ENCODE measurements around the gene SLC19A1.

SLC19A1 gene

DNA sequence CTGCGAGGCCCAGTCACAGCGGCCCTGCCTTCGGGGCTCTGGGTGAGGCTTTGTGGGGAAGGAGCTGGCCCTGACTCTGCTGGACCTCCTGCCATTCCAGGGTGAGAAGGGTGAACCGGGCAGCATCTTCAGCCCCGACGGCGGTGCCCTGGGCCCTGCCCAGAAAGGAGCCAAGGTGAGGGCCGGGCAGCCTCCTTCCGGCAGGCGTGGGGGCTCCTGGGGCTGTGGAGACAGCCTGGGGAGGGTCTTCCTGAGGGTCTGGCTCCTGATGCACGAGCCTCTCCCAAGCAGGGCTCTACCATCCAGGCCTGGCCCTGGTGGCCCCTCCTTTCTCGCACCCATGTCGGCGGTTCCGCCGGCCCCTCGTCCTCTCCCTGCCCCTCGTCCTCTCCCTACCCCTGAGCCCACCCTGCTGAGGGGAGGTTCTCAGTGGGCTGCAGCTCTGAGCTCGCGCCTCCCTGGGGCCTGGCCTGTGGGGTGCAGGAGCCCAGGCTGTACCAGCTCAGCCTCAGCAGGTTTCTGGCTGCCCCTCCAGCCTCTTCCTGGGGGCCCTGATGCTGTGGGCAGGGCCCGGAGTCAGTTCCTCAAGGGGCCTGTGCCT, 48.7 kb downstream of the SLC19A1 start:
- DNase-seq (ENCODE audit: low read depth in 2 of 2) = no peak

DNA sequence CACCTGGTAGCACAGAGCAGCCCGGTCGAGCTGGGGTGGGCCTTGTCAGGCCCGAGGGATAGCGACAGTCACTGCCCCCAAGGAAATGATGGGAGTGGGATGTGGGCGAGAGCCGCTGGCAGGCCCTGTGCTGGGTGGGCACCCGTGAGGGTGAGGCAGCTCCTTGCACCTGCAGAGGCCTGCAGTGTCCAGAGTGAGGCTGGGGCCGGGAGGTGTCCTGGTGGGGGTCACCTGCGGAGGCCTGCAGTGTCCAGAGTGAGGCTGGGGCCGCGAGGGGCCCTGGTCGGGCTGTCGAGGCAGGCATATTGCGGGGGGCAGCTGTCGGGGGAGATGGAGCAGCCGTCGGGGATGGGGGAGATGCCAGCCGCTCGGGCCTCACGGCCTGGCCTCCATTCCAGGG, 49.5 kb downstream of the SLC19A1 start:
- DNase-seq (ENCODE audit: low read depth in 2 of 2) = no peak

GRCh38 chr21:45491623-45492022, 50.6 kb downstream of the SLC19A1 start:
- DNase-seq (ENCODE audit: low read depth in 2 of 2) = no peak

GRCh38 chr21:45491056-45491455, 51.2 kb downstream of the SLC19A1 start:
- DNase-seq (ENCODE audit: low read depth in 2 of 2) = no peak

GRCh38 chr21:45490049-45490731, 52.0 kb downstream of the SLC19A1 start:
- DNase-seq (ENCODE audit: low read depth in 2 of 2) = no peak

DNA sequence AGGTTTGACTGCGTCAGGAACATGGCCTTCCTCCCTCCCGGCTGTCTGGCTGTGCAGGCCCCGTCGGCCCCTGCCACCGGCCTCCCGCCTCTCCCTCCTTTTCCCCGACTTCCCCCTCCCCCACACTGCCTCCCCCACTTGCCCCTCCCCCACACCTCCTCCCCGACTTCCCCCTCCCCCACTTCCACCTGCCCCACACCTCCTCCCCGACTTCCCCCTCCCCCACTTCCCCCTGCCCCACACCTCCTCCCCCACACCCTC, 52.6 kb downstream of the SLC19A1 start:
- no peak for DNase-seq (ENCODE audit: low read depth in 2 of 2)

GRCh38 chr21:45488931-45489721, 53.1 kb downstream of the SLC19A1 start:
- DNase-seq (ENCODE audit: low read depth in 2 of 2) = no peak

GRCh38 chr21:45487891-45488600, 54.2 kb downstream of the SLC19A1 start:
- DNase-seq (ENCODE audit: low read depth in 2 of 2) = no peak

GRCh38 chr21:45487161-45487806, 55.0 kb downstream of the SLC19A1 start:
- DNase-seq (ENCODE audit: low read depth in 2 of 2) = no peak

GRCh38 chr21:45486443-45487160, 55.6 kb downstream of the SLC19A1 start:
- no peak for DNase-seq (ENCODE audit: low read depth in 2 of 2)

GRCh38 chr21:45485686-45486442, 56.4 kb downstream of the SLC19A1 start:
- no peak for DNase-seq (ENCODE audit: low read depth in 2 of 2)

- DNase-seq (ENCODE audit: low read depth in 2 of 2) = no peak
Observed at GRCh38 chr21:45484318-45484717, 57.9 kb downstream of the SLC19A1 start.

DNA sequence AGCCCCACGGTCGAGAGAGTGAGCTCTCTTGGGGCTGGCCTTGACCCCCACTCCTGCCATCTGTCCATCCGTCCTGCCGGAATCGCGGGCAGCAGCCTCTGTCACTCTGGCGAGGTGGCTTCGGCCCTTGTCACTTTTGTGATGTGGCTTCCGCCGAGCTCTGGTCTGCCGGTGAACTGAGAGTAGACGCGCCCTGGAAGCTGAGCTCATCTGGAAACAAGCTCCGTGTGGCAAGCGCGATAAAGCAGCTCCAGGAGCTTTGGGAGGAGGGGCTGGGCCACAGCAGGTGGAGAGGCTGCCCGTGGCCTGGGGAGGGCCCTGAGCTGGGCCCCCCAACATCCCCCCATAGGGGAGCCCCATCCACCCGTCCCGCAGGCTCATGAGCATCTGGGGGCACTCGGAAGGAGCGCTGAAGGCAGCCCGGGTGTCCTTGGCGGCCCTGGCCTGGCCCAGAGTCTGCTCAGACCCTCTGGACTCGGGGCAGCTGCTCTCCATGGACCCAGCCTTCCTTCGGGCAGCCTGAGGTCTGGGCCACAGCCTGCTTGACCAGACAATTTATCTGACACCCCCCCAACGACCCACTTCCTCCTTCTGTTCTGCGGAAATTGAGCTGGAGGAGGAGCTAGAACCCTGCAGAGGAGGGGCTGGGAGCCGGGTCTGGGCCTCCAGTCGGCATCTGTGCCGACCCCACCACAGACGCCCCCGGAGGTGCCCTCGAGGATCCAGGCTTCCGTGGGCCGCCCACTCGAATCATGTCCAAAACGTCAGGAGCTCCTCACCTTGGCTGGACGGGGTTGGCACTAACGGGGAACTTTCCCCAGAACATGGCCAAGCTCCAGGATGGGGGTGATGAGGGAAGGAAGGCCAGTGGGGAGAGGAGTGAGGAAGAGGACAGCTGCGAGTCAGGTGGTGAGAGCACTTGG, 59.1 kb downstream of the SLC19A1 start:
- DNase-seq (ENCODE audit: low read depth in 2 of 2) = peak in 1 of 2 donors; percentile 12

GRCh38 chr21:45481977-45482898, 60.0 kb downstream of the SLC19A1 start:
- no peak for DNase-seq (ENCODE audit: low read depth in 2 of 2)

DNA sequence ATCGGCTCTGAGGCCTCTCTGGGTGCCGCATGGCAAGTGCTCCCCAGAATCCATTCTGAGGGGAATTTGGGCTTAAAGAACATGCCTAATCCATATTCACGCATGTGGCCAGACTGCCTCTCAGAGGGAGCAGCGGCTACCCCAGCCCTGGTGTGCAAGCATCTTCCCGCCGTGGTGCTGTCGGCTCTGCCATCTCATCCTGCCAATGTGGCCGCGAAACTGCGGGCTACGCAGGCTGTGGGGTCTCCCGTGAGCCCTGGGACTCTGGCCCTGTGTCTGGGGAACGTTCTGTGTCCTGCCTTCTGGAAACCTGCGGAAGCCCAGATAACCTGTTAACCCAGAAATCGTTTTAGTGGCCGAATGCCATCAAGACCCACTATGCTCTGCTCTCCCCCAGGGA, 60.7 kb downstream of the SLC19A1 start:
- DNase-seq (ENCODE audit: low read depth in 2 of 2) = no peak

DNA sequence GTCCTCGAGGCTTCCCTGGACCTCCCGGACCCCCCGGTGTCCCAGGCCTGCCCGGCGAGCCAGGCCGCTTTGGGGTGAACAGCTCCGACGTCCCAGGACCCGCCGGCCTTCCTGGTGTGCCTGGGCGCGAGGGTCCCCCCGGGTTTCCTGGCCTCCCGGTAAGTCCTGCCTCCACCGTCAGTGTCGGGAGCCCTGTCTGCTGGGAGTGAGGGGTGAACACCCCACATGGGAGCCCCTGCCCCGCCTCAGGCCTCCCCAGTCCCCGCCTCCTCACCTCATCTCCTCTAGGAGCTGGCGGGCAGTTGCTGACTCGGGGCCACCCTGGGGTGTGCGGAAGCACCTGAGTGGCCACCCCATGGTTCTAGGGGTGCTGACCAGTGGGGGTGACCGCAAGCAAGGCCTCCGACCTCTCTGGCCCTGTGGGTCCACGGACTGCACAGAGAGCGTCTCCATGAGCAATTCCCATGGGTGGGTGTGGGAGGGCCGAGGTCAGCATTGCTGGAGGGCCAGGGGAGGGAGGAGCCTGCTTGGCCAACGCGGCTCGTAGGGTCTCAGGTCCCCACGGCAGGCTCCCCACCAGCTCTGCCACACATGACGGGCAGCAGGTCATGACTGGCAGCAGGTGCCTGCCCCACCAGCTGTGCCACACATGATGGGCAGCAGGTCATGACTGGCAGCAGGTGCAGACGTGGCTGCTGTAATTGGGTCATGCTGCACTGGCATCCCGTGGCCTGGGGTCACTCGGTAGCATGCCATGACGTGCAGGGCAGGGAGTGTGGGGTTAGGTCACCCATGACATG, 61.3 kb downstream of the SLC19A1 start:
- no peak for DNase-seq (ENCODE audit: low read depth in 2 of 2)
